Transverse colon (tissue), 4 donors: ENCODE results near the gene SCAI. TPM values are rescaled to one million over a fixed set of nuclear protein-coding genes. Genes with fewer than 3 reads are reported as not detected.
"Not testable (repeated sequence)": the region's sequence is repeated elsewhere in the genome, so short reads cannot be mapped to it uniquely, and the experiment has no call there.

ENCODE experiments used
- DNase-seq: peaks from one replicate; pipeline ENCODE4 v3.0.0-alpha.2; 2019
- H3K27ac ChIP-seq, 4 donors: fragments of 200-600 bp; sonication (generic); 2 replicates each; pipeline ENCODE4 v1.5.1; 2016 to 2018; ENCODE audit warnings: inconsistent platforms in 4 of 4
- H3K27me3 ChIP-seq: fragments of 200-600 bp; sonication (generic); 2 replicates; pipeline ENCODE4 v1.5.1; 2017; ENCODE audit warnings: inconsistent platforms
- H3K36me3 ChIP-seq, 4 donors: fragments of 200-600 bp; sonication (generic); 2 replicates each; pipeline ENCODE4 v1.5.1; 2017 to 2019; ENCODE audit warnings: inconsistent platforms in 4 of 4
- H3K4me1 ChIP-seq, 4 donors: fragments of 200-600 bp; sonication (generic); 2 replicates each; pipeline ENCODE4 v1.5.1; 2017 to 2020; ENCODE audit warnings: inconsistent platforms in 4 of 4
- H3K4me3 ChIP-seq, 4 donors: fragments of 200-600 bp; sonication (generic); 1 replicate in 1 of 4; 2 replicates in 3 of 4; pipeline versions ENCODE4 v1.5.1 to v1.6.1; 2017 to 2019; ENCODE audit warnings: inconsistent platforms in 4 of 4
- H3K9me3 ChIP-seq, 2 donors: fragments of 200-600 bp; sonication (generic); 2 replicates each; pipeline ENCODE4 v1.5.1; 2017 to 2019; ENCODE audit warnings: inconsistent platforms in 2 of 2
- CTCF ChIP-seq, 5 experiments: fragments of 200-600 bp in 3 of 5; fragments of 450-650 bp in 2 of 5; sonication (generic) in 3 of 5; IDR thresholded peaks; 1 replicate in 2 of 5; 2 replicates in 3 of 5; pipeline ENCODE4 v1.5.1; 2016 to 2017; ENCODE audit warnings: antibody characterized with exemption in 5 of 5, inconsistent platforms in 3 of 5, mild to moderate bottlenecking in 2 of 5, moderate library complexity in 1 of 5
- EP300 ChIP-seq: sonication (generic); formaldehyde crosslinking; IDR thresholded peaks from one replicate; pipeline ENCODE4 v1.6.1; 2017; ENCODE audit warnings: antibody characterized with exemption, low read depth
- POLR2A ChIP-seq: fragments of 450-650 bp; IDR thresholded peaks from one replicate; pipeline ENCODE4 v1.6.1; 2016; ENCODE audit warnings: antibody characterized with exemption, mild to moderate bottlenecking, moderate library complexity
- POLR2AphosphoS5 ChIP-seq, 3 donors: sonication (generic); formaldehyde crosslinking; IDR thresholded peaks; one replicate each; pipeline ENCODE4 v1.6.1; 2016; ENCODE audit warnings: antibody characterized with exemption in 3 of 3
- WGBS, 2 donors: methylation state at CpG; one replicate each; pipeline ENCODE4 v1.1.5; 2018; ENCODE audit warnings: low coverage in 1 of 2; 5-methylcytosine and 5-hydroxymethylcytosine counted together
- in situ Hi-C, 4 donors: fragments of 200-750 bp; cut with MboI; loops; one replicate each; pipeline versions ENCODE4 v1.15.0 to v1.15.1; 2017; ENCODE audit warnings: low sequenced_read_pairs in 3 of 4, low pct_ligation_motif_present in 1 of 4, low pct_unique_long_range_greater_than_20kb in 1 of 4
- intact Hi-C: fragments of 100-400 bp; cut with DNase I; formaldehyde crosslinking; loops from one replicate; pipeline ENCODE4 v1.15.1; 2023; ENCODE audit warnings: low total_unique reads
- total RNA-seq, 4 donors: library from RNA; depleted of rRNA; stranded (reverse); fragments of >200 nt; gene quantifications; one replicate each; pipeline ENCODE4 v1.1.0, GENCODE V29; 2016

The SCAI gene
- total RNA-seq, 4 donors from 2014 or later, result 10.4 to 38.6 (median 13.2) TPM

DNA sequence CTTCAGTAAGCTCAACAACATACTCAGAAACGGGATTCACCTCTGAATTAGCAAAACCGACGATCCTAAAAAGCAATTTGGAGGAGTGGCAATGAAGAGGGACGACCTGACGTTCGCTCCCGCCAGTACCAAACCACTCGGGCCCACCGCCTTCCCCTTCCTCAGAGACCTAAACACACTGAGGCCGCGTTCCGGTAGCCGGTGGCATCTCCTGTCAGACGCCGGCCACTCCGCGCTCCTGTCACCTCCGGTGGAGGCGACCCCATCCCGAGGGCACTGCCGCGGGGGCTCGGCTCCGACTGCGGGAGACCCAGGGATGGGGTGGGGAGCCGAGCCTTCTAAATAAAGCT, 45.7 kb upstream of the SCAI start:
- WGBS, 2 donors, result 0 to 2% methylated on average over 6 to 23 of the region's 26 CpGs
- Histone ChIP-seq H3K9me3 (no peaks in the 10 kb centered on the region), H3K4me3 (peak overlapping the region; percentile 87 to 100 (median 94)), H3K27ac (peak overlapping the region; percentile 94 to 99 (median 96)), H3K36me3 (no peaks in the 10 kb centered on the region), H3K4me1 (peaks cover 16 to 44% (median 25%) of the 10 kb centered on the region in 4 donors), H3K27me3 (no peaks in the 10 kb centered on the region)
- in situ Hi-C loops (no loop called here), intact Hi-C loops (no loop called here)
- peak; percentile 37 for DNase-seq
- TF ChIP-seq CTCF (IDR thresholded peaks at IDR 0.05) (no peak), EP300 (no peak), POLR2AphosphoS5 (IDR thresholded peaks at IDR 0.05) (no peak), POLR2A (no peak)

GRCh38 chr9:125183561-125183960, 40.2 kb upstream of the SCAI start:
- no peaks in the 10 kb centered on the region for H3K36me3 ChIP-seq
- TF ChIP-seq CTCF (IDR thresholded peaks at IDR 0.05) (no peak), POLR2AphosphoS5 (IDR thresholded peaks at IDR 0.05) (peak in 1 of 3 donors; percentile 9), EP300 (no peak), POLR2A (no peak)
- DNase-seq, result no peak
- in situ Hi-C loops (no loop called here), intact Hi-C loops (no loop called here)
- no peak overlapping the region for H3K4me3 ChIP-seq
- peak overlapping the region; percentile 32 to 80 (median 72) for H3K27ac ChIP-seq
- no peaks in the 10 kb centered on the region for H3K27me3 ChIP-seq
- WGBS, 2 donors, result 54 to 56% methylated on average over 2 of the region's 2 CpGs
- H3K9me3 ChIP-seq, result no peaks in the 10 kb centered on the region
- peaks cover 10 to 59% (median 31%) of the 10 kb centered on the region in 4 donors for H3K4me1 ChIP-seq

- intact Hi-C loops, result no loop called here
- WGBS, 2 donors, result 35 to 43% methylated on average over 2 of the region's 2 CpGs
- no peaks in the 10 kb centered on the region for H3K27me3 ChIP-seq
- no peaks in the 10 kb centered on the region for H3K36me3 ChIP-seq
- H3K4me1 ChIP-seq, result peaks cover 7 to 59% (median 29%) of the 10 kb centered on the region in 4 donors
- no peak for DNase-seq
- H3K9me3 ChIP-seq, result no peaks in the 10 kb centered on the region
- TF ChIP-seq EP300 (no peak), CTCF (IDR thresholded peaks at IDR 0.05) (no peak), POLR2A (no peak), POLR2AphosphoS5 (IDR thresholded peaks at IDR 0.05) (no peak)
- H3K27ac ChIP-seq, result peak overlapping the region; percentile 32 to 80 (median 72)
- H3K4me3 ChIP-seq, result no peak overlapping the region
- in situ Hi-C loops, result no loop called here
Measured at GRCh38 chr9:125183054-125183453, 39.7 kb upstream of the SCAI start.

DNA sequence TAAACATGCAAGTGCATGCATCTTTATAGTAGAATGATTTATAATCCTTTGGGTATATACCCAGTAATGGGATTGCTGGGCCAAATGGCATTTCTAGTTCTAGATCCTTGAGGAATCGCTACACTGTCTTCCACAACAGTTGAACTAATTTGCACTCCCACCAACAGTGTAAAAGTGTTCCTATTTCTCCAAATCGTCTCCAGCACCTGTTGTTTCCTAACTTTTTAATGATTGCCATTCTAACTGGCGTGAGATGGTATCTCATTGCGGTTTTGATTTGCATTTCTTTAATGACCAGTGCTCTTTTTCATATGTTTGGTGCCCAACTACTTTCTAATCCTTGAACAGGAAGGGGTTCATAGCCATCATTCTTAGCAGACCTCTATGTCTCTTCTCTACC, 38.4 kb upstream of the SCAI start:
- 93 to 100% methylated on average over 3 to 4 of the region's 4 CpGs for WGBS, 2 donors
- intact Hi-C loops, in situ Hi-C loops, H3K27ac ChIP-seq, H3K27me3 ChIP-seq, DNase-seq, H3K9me3 ChIP-seq, H3K36me3 ChIP-seq, H3K4me3 ChIP-seq: not testable (repeated sequence)
- peaks cover 5 to 60% (median 34%) of the 10 kb centered on the region in 4 donors for H3K4me1 ChIP-seq

- H3K4me1 ChIP-seq, result peaks cover 5 to 61% (median 37%) of the 10 kb centered on the region in 4 donors
- no peak for DNase-seq
- 91 to 99% methylated on average over 8 to 9 of the region's 9 CpGs for WGBS, 2 donors
- no peaks in the 10 kb centered on the region for H3K36me3 ChIP-seq
- TF ChIP-seq EP300 (no peak), POLR2AphosphoS5 (IDR thresholded peaks at IDR 0.05) (no peak), POLR2A (no peak), CTCF (IDR thresholded peaks at IDR 0.05) (no peak)
- in situ Hi-C loops (no loop called here), intact Hi-C loops (no loop called here)
- no peaks in the 10 kb centered on the region for H3K27me3 ChIP-seq
- no peak overlapping the region for H3K4me3 ChIP-seq
- H3K9me3 ChIP-seq, result no peaks in the 10 kb centered on the region
- H3K27ac ChIP-seq, result no peak overlapping the region
Measured at GRCh38 chr9:125180876-125181275, 37.5 kb upstream of the SCAI start.

- H3K36me3 ChIP-seq, H3K27ac ChIP-seq, DNase-seq, H3K27me3 ChIP-seq, intact Hi-C loops, in situ Hi-C loops, H3K4me3 ChIP-seq, H3K9me3 ChIP-seq: not testable (repeated sequence)
- peaks cover 5 to 61% (median 38%) of the 10 kb centered on the region in 4 donors for H3K4me1 ChIP-seq
- WGBS, 2 donors, result 86% methylated on average over 4 of the region's 4 CpGs; no CpG with 5 or more reads in 1 of the 2 donors
Measured at GRCh38 chr9:125179776-125180175, 36.4 kb upstream of the SCAI start.
